ENCODE results near the gene MUSK.
A peak's percentile ranks its signal among the peaks of the same experiment; 100 is the strongest.
"Not testable (repeated sequence)": the region's sequence is repeated elsewhere in the genome, so short reads cannot be mapped to it uniquely, and the experiment has no call there.

MUSK gene

DNA sequence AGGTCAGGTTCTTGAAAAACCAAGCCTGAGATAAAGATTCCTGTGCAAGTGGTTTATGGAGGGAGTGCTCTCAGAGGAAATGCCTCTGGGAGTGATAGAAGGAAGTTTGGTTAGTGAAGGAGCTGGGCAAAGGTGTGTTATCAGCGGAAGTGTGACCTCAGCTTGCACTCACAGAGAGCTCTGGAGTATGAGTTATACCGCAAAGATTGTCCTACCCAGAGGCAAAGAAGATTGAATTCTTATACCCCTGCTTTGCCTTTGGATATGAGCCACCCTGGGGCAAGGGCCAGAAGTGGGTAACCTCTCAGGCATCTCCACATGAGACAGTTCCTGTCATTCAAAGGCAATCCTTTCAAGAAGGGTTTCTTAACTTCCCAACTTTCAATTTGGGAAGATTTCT is 145.6 kb downstream of the MUSK start:
- DNase-seq: no peak

DNA sequence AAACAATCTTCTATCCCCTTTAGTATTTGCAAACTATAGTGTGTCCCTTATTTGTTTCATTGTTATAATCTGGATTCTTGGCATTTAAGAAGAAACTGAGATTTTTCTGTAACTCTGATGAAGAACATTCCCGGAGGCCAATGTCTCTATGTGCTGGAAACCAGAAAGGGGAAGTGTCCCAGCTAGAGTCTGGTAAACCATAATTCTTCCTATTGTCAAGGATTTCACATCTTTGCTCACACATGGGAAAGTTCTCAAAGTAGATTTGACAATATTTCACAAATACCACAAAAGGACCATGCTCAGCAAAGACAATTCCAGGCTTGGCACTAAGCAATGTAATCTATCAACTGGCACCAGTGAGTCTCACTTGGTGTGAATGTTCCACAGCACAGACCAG is 146.8 kb downstream of the MUSK start:
- peak; percentile 35 to 61 (median 48) for DNase-seq

DNA sequence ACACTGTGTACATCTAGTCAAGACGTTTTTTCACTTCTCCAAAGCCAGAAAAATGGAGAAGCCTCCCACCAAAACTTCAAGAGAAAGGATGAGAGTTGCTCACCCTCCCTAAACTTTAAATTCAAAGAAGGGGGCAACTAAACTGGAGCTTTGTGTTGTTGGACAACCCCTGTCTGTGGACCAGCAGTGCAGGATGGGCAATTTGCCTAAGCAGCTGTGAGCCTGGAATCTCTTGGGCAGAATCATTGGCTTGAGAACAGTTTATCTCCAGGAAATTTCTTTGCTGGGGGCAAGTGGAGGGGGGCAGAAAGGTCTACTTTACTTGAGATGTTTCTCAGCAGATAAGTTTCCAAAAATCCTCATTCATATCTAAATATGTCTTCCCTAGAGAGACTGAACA is 151.8 kb downstream of the MUSK start:
- no peak for DNase-seq

DNA sequence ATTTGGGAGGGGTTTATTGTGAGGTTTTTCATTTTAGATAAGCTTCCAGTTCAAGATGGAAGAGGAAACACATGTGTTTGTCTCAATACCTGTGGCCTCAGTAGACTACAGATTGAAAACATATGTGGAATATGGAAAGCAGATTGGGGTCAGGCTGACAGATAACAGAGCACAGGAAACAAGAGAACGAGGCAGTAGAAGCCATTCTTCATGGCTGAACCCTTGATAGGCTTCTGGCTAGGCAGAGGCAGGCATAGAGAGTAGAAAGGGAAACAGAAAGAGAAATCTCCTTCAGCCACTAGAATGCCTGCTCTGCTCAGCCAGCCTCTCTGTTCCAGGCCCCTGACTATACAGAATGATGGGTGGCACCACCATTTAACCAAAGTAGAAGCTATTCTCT is 152.5 kb downstream of the MUSK start:
- DNase-seq: peak in 1 of 3 donors; percentile 12

DNA sequence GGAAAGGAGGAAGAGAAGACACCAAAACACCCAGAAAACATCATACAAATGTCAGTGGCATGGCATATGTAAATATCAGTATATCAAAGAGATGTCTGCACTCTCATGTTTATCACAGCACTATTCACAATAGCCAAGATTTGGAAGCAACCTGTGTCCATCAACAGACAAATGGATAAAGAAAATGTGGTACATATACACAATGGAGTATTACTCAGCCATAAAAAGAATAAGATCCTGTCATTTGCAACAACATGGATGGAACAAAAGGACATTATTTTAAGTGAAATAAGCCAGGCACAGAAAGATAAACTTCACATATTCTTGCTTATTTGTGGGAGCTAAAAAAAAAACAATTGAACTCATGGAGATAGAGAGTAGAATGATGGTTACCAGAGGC is 156.5 kb downstream of the MUSK start:
- DNase-seq: not testable (repeated sequence)

DNA sequence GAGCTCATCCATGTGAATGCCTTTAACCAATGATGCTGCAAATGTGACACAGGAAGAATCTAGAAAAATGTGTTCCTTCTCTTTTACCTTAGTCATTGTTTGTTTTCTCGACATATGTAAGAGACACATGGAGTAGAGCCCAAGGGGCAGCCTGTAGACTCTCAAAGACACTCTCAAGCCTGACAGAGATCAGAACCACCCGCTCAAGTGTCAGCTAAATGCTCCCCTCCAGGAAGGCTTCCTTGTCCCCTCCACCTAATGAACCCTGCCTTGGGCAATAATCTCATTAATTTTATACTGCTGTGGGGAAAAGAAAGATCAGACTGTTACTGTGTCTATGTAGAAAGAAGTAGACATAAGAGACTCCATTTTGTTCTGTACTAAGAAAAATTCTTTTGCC is 157.4 kb downstream of the MUSK start:
- DNase-seq: no peak

DNA sequence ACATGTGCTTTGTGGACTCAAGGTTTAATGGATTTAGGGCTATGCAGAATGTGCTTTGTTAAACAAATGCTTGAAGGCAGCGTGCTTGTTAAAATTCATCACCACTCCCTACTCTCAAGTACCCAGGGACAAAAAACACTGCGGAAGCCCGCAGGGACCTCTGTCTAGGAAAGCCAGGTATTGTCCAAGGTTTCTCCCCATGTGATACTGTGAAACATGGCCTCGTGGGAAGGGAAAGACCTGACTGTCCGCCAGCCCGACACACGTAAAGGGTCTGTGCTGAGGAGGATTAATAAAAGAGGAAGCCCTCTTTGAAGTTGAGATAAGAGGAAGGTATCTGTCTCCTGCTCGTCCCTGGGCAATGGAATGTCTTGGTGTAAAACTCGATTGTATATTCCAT is 157.8 kb downstream of the MUSK start:
- DNase-seq: not testable (repeated sequence)

DNA sequence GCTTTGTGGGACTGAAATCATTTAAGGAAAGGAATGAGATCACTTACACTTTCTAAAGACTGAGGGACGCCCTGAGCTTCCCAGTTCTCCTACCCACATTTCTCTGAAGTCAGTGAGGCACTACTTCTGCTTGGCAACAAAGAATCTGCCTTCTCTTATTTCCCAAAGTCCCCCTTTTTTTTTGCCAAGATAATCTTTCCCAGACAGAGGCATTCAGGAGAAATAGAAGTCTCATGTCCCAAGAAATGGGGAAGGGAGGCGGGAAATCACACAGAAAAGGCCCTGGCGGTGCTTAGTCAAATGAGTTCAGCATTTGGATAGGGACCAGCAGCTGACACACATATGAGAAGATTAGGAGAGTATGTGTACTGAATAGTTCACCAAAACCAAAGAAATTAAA is 159.7 kb downstream of the MUSK start:
- DNase-seq: peak in 1 of 3 donors; percentile 22

DNA sequence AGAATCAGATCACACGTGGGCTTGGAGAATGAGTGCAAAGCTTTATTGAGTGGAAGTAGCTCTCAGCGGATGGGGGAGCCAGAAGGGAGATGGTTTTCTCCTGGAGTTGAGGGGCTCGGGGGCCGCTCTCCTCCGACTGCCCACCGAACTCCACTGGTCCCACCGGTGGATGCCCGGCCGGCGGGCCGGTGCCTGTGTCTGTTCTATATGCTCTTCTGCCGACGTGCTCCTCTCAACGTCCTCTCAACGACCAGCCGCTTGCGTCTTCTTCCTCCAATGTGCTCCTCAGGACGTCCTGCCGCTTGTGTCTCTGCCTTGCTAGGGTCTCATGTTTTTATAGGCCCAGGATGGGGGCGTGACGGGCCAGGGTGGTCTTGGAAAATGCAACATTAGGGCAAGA is 161.9 kb downstream of the MUSK start:
- DNase-seq: no peak

DNA sequence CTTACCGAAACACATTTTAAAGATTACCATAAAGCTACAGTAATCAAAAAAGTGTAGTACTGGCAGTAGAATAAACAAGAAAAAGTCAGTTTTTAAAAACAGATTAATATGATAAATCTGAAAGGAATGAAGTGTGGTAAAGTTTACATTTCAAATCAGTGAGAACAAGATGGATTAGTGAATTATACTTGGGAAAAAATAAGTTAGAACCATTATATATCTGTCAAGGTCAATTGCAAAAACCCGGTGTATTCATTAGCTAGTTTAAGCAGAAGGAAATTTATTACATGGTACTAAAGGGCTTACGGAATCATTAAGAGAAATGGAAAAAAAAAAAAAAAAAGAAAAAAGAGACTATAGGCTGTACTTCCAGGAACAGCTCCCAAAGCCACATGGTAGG is 164.3 kb downstream of the MUSK start:
- no peak for DNase-seq

DNA sequence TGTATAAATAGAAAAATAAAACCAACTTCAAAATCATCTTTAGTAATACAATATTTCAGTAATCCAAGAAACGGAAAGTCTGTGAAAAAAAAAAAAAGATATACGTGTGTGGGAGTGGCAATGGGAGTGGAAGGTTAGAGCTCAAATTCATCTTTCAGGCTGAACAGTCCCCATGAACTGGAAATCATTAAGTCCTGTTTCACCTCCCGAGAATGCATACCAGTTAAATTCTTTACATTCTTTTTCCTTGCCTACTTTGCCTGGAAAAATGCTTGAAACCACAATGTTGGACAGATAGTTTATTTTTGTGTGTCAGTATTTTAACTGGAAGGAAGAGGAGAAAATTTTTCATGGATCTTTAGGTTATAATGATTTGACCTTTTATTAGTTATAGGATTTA is 166.8 kb downstream of the MUSK start:
- no peak for DNase-seq

DNA sequence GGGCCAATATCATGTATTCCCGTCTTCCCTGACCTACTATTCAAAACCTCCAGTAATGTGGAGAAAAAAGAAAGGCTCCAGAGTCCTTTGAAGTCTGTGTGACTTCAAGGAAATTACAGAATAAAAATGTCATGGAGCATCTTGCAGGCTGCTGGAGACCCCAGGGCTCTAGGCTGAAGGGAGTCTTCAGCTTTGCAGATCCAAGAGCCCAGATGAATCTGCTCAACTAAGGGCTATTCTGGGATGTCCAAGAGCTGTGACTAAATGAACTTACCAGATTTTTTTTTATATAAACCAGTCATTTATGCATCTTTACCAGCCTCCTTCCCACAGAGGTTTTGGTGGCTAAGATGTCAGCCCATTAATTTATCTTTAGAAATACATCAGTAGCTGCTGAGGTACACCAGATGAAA is 167.3 kb downstream of the MUSK start:
- DNase-seq: no peak

DNA sequence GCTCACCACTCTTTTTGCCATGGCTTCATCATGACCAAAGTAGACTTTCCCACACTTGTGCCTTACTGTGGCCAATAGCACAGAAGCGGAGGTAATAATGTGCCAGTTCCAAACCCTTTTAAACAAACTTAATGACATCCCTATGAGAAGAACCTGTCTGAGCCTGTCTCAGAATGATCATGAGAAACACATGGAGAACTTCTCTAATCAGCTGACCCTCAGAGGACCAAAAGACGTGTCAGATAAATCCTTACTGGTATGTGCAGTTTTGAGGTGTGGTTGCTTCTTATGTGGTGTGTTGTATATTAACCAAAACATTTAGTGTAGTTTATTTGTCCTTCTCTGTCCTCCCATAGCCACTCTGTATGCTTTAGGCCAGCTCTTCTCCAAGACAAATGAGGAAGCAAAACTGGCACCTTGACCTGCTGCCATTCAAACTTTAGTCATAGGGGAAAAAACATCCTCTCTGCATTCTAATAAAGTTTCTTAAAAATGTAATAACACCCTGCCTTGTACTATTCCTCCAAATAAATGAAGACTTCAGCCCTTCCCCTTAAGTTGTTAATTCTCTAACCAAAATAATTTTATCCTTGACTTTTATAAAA is 168.9 kb downstream of the MUSK start:
- no peak for DNase-seq

DNA sequence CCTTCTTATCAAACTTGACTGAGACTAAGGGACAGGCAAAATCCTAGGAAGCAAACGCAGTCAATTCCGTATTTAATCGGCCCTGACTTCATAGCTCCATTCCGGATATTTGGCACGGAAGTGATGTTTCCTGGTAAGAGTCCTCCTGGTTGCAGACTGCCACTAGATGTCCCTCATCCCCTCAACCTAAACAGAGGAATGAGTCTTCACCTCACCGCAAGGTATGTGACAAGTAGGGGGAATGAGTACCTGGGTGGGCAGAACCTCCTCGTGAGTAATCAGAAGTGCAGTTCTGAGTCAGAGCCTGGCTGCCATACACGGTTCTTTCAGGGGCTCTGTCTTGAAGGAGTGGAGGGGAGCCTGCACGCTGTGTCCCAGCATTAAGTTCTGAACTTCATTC is 173.6 kb downstream of the MUSK start:
- no peak for DNase-seq

DNA sequence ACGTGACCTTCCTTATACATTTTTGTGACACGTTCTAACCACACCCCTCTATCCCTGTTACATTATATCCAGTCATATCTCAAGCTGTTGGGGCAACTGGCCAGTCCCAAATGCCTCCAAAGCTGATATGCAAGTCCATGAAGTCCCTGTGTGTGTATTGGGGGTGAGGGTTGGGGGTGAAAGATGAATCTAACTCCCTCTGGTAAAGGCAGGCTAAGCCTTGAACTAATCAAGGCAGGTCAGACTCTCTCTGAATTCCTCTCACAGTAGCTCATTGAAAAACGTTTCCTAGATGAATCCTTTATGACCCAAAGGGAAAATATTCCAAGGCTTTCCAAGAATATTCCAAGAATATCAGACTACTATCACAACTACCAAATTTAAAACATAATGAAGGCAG is 174.4 kb downstream of the MUSK start:
- no peak for DNase-seq

DNA sequence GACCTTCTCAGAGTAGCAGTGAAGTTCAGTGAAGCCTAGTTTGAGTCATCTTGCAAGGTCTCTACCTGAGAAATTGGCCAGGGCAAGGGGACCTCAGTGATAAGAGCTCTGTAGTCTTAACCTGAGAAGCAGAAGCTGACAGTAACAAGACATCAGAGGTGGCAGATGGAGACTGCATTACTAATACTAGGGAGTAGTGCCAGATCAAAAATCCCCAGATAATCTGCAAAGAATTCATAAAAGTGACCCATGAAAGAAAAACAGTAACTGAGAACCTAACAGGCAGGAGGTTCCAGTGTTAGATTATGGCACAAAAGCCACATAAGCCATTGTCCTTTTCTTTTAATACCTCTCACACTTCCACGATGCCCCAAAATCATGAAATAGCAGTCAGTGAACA is 175.5 kb downstream of the MUSK start:
- no peak for DNase-seq

DNA sequence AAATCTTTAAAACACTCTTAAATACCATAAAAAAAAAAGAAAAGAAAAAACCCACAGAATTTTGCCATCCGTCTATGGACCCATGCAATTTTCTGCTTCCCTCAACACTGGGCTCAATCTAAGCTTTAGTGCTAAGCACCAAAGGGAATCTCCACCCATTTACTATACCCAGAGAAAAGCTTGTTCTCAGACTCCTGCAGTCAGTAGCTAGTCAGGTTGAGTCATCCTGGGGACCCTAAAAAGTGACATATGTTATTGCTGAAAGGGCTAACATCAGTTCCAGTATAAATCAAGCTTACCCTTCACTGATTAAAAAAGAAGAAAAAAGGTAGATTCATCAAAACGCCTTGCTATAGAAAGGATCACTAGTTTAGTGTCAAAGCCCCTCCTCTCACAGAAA is 177.6 kb downstream of the MUSK start:
- no peak for DNase-seq

DNA sequence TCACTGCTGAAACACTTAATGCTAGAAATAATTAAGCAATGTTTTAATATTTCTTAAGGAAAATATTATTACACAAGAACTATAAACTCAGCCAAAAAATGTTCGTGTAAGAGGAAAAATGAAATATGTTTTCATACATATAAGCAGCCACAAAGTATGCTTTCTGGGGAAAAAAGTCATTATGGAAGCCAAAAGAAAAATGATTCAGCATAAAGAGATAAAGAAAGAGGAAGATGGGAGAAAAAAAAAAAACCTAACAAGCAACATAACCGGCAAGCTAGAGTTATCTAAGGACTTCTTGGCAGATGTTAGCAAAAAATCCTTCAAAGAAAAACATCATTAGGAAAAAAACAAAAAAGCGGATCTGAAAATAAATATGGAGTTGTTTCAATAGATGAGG is 179.1 kb downstream of the MUSK start:
- peak; percentile 4 to 23 (median 21) for DNase-seq

DNA sequence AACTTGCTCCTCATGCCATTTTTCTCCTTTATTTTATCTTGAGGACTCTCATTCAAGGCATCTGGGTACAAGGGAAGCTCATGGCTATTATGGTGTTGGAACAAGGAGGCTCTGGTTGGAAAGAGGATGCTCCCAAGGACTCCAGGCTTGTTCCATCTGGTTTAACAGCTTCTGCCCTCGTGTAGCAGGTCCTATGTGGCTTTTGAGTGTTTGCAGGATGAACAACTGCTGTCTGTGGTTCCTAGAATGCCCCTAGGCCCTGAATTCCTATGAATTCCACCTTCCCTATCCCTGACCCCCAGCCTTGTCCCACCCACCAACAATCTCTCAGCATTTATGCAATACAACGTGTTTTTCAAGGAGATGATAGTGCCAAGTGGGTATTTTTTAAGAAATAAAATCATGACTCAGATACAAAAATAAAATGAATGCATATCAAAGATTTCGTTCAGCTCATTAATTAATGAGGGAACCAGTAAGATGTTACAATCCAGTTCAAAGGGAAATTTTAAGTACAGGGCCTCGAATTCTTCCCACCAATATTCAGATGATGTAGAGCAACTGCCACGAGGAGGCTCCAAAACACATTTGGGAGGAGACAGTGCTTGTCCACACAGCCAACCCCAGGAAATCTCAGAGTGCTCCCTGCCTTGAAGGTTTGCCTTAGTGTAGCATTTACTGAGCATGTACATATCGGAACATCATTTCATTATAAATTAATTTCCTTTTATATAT is 182.0 kb downstream of the MUSK start:
- DNase-seq: no peak
